CD4-positive, alpha-beta T cell treated with Interleukin-2 at 100 ng/mL for 4 hours (primary cell): Measurements from ENCODE around the gene SERTAD2.

Experiments used
- DNase-seq: peaks from one replicate; pipeline ENCODE4 v3.0.0-alpha.2; 2020; ENCODE audit warnings: low spot score

Gene SERTAD2

GRCh38 chr2:64608867-64609226, 44.9 kb downstream of the SERTAD2 start:
- DNase-seq: no peak

GRCh38 chr2:64607381-64608304, 46.1 kb downstream of the SERTAD2 start:
- DNase-seq: no peak

GRCh38 chr2:64606479-64607363, 47.0 kb downstream of the SERTAD2 start:
- peak; percentile 89 for DNase-seq

- DNase-seq: no peak
Measured at GRCh38 chr2:64605991-64606478, 47.7 kb downstream of the SERTAD2 start.

GRCh38 chr2:64605026-64605471, 48.7 kb downstream of the SERTAD2 start:
- DNase-seq: no peak

- DNase-seq: no peak
Measured at GRCh38 chr2:64604155-64604554, 49.6 kb downstream of the SERTAD2 start.

GRCh38 chr2:64602436-64602835, 51.3 kb downstream of the SERTAD2 start:
- no peak for DNase-seq

GRCh38 chr2:64601785-64602391, 51.8 kb downstream of the SERTAD2 start:
- DNase-seq: no peak

- DNase-seq: no peak
Measured at GRCh38 chr2:64601034-64601754, 52.5 kb downstream of the SERTAD2 start.

GRCh38 chr2:64599469-64599868, 54.2 kb downstream of the SERTAD2 start:
- no peak for DNase-seq

GRCh38 chr2:64598226-64598625, 55.5 kb downstream of the SERTAD2 start:
- DNase-seq: no peak

- DNase-seq: no peak
Measured at GRCh38 chr2:64595397-64596176, 58.1 kb downstream of the SERTAD2 start.

- no peak for DNase-seq
Measured at GRCh38 chr2:64594226-64594989, 59.3 kb downstream of the SERTAD2 start.

- no peak for DNase-seq
Measured at GRCh38 chr2:64593035-64593655, 60.6 kb downstream of the SERTAD2 start.

GRCh38 chr2:64591188-64591587, 62.5 kb downstream of the SERTAD2 start:
- no peak for DNase-seq

GRCh38 chr2:64587561-64587960, 66.2 kb downstream of the SERTAD2 start:
- DNase-seq: no peak

- peak; percentile 40 for DNase-seq
Measured at GRCh38 chr2:64586883-64587481, 66.7 kb downstream of the SERTAD2 start.

GRCh38 chr2:64586054-64586453, 67.7 kb downstream of the SERTAD2 start:
- DNase-seq: no peak

GRCh38 chr2:64582774-64583340, 70.9 kb downstream of the SERTAD2 start:
- DNase-seq: no peak
